ENCODE results near the gene CAMK2B. TPM values are rescaled to one million over a fixed set of nuclear protein-coding genes. Genes with fewer than 3 reads are reported as not detected.

The CAMK2B gene
- total RNA-seq, 1 experiment from 2014 or later: 0.34 TPM

DNA sequence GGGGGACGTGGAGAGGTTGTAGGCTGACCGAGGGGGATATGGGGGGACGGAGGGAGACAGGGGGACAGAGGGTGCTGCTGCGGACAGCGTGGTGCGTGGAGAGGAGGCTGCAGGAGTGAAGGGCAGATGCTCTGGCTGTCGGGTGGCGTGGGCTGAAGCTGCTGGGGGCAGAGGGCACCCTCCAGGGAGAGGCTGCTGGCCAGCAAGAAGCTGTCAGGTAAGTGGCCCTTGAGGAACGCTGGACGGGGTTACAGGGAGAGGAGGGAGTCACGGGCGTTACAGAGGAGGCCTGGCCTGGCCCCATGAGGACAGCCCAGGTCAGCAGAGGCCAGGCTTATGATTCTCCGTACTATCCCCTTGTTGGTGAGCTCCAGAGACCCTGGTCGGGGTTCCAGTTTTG lies 97.5 kb downstream of the CAMK2B start:
- H3K9me2 ChIP-seq (ENCODE audit: insufficient read depth): no peaks in the 10 kb centered on the region
- no TSS peak for BruUV-seq (replicated peaks)
- H3K36me3 ChIP-seq (ENCODE audit: control insufficient read depth in 1 of 2, insufficient read depth in 2 of 2, low read length in 2 of 2): no peaks in the 10 kb centered on the region
- TF ChIP-seq YY1 (IDR thresholded peaks at IDR 0.05; ENCODE audit: extremely low read depth, insufficient replicate concordance, low read depth, low read length) (no peak), JUND (IDR thresholded peaks at IDR 0.05) (no peak), SP1 (IDR thresholded peaks at IDR 0.05; ENCODE audit: low read depth) (no peak), CTCF (IDR thresholded peaks at IDR 0.05 in 2 of 3, conservative IDR thresholded peaks at IDR 0.05 in 1 of 3; ENCODE audit: borderline replicate concordance in 1 of 3, insufficient read depth in 1 of 3, low read depth in 2 of 3, low read length in 2 of 3) (no peak), CEBPB (IDR thresholded peaks at IDR 0.05; ENCODE audit: low read depth) (no peak), ZNF274 (IDR thresholded peaks at IDR 0.05; ENCODE audit: low read depth, low read length) (no peak), ELF1 (IDR thresholded peaks at IDR 0.05; ENCODE audit: borderline replicate concordance, low read depth) (no peak), POLR2A (IDR thresholded peaks at IDR 0.05; ENCODE audit: borderline replicate concordance, extremely low read depth, insufficient read depth, insufficient read length) (no peak), EZH2phosphoT487 (IDR thresholded peaks at IDR 0.05; ENCODE audit: borderline replicate concordance) (no peak), TCF7L2 (IDR thresholded peaks at IDR 0.05; ENCODE audit: borderline replicate concordance, extremely low read depth, insufficient read depth, insufficient read length) (no peak), MAX (IDR thresholded peaks at IDR 0.05) (no peak), EGR1 (IDR thresholded peaks at IDR 0.05; ENCODE audit: low read depth) (no peak), ZBTB33 (IDR thresholded peaks at IDR 0.05; ENCODE audit: extremely low read depth, insufficient replicate concordance, low read length) (no peak), RAD21 (IDR thresholded peaks at IDR 0.05; ENCODE audit: low read depth) (no peak), SRF (IDR thresholded peaks at IDR 0.05; ENCODE audit: low read depth) (no peak), SIN3A (IDR thresholded peaks at IDR 0.05; ENCODE audit: low read depth) (no peak), FOSL1 (IDR thresholded peaks at IDR 0.05; ENCODE audit: low read depth) (no peak), CBX3 (IDR thresholded peaks at IDR 0.05; ENCODE audit: low read depth) (no peak), POLR2AphosphoS5 (IDR thresholded peaks at IDR 0.05; ENCODE audit: low read depth, low read length) (no peak)
- TF ChIP-seq, protein P1, sequence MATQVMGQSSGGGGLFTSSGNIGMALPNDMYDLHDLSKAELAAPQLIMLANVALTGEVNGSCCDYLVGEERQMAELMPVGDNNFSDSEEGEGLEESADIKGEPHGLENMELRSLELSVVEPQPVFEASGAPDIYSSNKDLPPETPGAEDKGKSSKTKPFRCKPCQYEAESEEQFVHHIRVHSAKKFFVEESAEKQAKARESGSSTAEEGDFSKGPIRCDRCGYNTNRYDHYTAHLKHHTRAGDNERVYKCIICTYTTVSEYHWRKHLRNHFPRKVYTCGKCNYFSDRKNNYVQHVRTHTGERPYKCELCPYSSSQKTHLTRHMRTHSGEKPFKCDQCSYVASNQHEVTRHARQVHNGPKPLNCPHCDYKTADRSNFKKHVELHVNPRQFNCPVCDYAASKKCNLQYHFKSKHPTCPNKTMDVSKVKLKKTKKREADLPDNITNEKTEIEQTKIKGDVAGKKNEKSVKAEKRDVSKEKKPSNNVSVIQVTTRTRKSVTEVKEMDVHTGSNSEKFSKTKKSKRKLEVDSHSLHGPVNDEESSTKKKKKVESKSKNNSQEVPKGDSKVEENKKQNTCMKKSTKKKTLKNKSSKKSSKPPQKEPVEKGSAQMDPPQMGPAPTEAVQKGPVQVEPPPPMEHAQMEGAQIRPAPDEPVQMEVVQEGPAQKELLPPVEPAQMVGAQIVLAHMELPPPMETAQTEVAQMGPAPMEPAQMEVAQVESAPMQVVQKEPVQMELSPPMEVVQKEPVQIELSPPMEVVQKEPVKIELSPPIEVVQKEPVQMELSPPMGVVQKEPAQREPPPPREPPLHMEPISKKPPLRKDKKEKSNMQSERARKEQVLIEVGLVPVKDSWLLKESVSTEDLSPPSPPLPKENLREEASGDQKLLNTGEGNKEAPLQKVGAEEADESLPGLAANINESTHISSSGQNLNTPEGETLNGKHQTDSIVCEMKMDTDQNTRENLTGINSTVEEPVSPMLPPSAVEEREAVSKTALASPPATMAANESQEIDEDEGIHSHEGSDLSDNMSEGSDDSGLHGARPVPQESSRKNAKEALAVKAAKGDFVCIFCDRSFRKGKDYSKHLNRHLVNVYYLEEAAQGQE (IDR thresholded peaks at IDR 0.05; ENCODE audit: low read depth): no peak
- no peaks in the 10 kb centered on the region for H3K79me2 ChIP-seq (ENCODE audit: insufficient read depth, low read length)
- no peaks in the 10 kb centered on the region for H4K20me1 ChIP-seq (ENCODE audit: insufficient read depth)
- ChIA-PET RAD21 (ENCODE audit: low non-redundant PET in 1 of 2, low total read pairs in 2 of 2, uncharacterized antibody in 2 of 2, unreplicated experiment in 2 of 2) (no interaction called here), CTCF (no interaction called here), POLR2A (no interaction called here)
- intact Hi-C loops (cut with micrococcal nuclease): no loop called here
- no peak overlapping the region for H3K9ac ChIP-seq (ENCODE audit: low read length)
- H3K9me3 ChIP-seq (ENCODE audit: control insufficient read depth in 1 of 2, insufficient read depth in 1 of 2, low read depth in 1 of 2, low read length in 2 of 2): no peaks in the 10 kb centered on the region
- H3K4me1 ChIP-seq (ENCODE audit: control insufficient read depth in 1 of 2, insufficient read depth in 2 of 2, low read length in 2 of 2): no peaks in the 10 kb centered on the region
- no peak overlapping the region for H3K4me2 ChIP-seq (ENCODE audit: low read length)
- no peak overlapping the region for H2AFZ ChIP-seq (ENCODE audit: low read depth, low read length, poor library complexity, severe bottlenecking)
- ATAC-seq (no peak), DNase-seq (ENCODE audit: low read depth, low spot score) (no peak)
- no peak overlapping the region for H3K27ac ChIP-seq (ENCODE audit: low read depth, low read length)
- no peak overlapping the region for H3K4me3 ChIP-seq (replicated peaks in 1 of 2; ENCODE audit: low read depth in 1 of 2, low read length in 2 of 2)
- no peaks in the 10 kb centered on the region for H3K27me3 ChIP-seq (ENCODE audit: insufficient read depth, low read length)
